ENCODE measurements around the gene ELMOD2.

DNA sequence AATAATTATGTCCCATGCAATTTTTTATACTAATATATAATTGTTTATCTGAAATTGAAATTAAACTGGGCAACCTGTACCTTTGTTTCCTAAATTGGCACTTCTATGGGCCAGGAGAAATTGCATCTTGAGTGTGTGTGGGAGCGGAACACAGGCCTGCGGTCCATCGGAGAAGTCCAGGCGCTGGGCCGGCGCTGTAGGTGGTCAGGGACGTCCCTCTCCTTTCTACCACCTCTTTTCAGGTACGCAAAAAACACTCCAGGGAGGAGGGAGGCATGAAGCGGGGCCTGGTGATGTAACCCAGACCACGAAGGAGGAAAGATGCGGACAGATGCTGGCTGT is 26.6 kb upstream of the ELMOD2 start:
- TF ChIP-seq, protein P1, sequence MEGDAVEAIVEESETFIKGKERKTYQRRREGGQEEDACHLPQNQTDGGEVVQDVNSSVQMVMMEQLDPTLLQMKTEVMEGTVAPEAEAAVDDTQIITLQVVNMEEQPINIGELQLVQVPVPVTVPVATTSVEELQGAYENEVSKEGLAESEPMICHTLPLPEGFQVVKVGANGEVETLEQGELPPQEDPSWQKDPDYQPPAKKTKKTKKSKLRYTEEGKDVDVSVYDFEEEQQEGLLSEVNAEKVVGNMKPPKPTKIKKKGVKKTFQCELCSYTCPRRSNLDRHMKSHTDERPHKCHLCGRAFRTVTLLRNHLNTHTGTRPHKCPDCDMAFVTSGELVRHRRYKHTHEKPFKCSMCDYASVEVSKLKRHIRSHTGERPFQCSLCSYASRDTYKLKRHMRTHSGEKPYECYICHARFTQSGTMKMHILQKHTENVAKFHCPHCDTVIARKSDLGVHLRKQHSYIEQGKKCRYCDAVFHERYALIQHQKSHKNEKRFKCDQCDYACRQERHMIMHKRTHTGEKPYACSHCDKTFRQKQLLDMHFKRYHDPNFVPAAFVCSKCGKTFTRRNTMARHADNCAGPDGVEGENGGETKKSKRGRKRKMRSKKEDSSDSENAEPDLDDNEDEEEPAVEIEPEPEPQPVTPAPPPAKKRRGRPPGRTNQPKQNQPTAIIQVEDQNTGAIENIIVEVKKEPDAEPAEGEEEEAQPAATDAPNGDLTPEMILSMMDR (conservative IDR thresholded peaks at IDR 0.05) = no peak
- TF ChIP-seq ZFX (IDR thresholded peaks at IDR 0.05) = no peak
